ENCODE measurements around the gene ZNF862. TPM values are rescaled to one million over a fixed set of nuclear protein-coding genes. Genes with fewer than 3 reads are reported as not detected.

ZNF862 gene
- polyA plus RNA-seq, 1 of the 3 experiments (the other 2 are of a cell fraction): 17.3 TPM

DNA sequence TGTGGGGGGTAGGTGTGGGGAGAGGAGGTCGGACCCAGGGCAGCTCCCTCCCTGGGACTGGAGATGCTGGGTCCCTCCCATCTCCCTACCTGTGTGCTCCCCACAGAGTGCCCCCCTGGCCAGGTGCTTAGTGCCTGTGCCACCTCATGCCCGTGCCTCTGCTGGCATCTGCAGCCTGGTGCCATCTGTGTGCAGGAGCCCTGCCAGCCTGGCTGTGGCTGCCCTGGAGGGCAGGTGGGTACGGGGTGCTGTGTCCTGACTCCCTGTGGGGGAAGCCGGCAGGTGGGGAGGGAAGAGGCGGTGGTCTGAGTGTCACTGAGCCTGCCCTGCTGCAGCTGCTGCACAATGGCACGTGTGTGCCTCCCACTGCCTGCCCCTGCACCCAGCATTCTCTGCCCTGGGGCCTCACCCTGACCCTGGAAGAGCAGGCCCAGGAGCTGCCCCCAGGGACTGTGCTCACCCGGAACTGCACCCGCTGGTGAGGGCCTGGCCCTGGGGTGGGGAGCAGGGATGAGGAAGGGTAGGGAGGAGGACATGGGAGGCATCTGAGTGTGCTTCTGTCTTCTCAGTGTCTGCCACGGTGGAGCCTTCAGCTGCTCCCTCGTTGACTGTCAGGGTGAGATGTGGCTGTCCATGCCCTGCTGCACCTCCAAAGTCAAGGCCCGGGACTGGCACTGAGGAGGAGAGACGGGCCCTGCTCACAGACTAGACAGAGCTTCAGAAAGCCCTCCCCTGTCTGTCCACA is 11.7 kb upstream of the ZNF862 start:
- ChIA-PET CTCF (interaction anchor here (0.6 to 2.9 kb wide), 5 partner anchors 11 to 542 kb away, joined by 3 to 16 read pairs (median 3); partner anchors contain the start of gene ZNF862), POLR2A (no interaction called here)
- Histone ChIP-seq H3K9me2 (no peaks in the 10 kb centered on the region), H3K4me1 (ENCODE audit: control insufficient read depth in 1 of 2, insufficient read depth in 2 of 2, low read depth in 1 of 2, low read length in 1 of 2) (peaks cover 0 to 2% of the 10 kb centered on the region in 2 experiments; a peak in 1 of 4 replicates), H3K9ac (no peak overlapping the region), H3K27me3 (ENCODE audit: insufficient read depth) (peaks cover 18% of the 10 kb centered on the region), H3K4me3 (ENCODE audit: low read depth in 2 of 2, low read length in 1 of 2) (no peak overlapping the region), H3F3A (replicated peaks; ENCODE audit: insufficient read depth) (no peaks in the 10 kb centered on the region), H3K27ac (ENCODE audit: low read depth in 2 of 2, low read length in 1 of 2) (no peak overlapping the region), H3K36me3 (replicated peaks in 1 of 2; ENCODE audit: control insufficient read depth in 1 of 2, insufficient read depth in 2 of 2, low read length in 1 of 2) (no peaks in the 10 kb centered on the region), H3K9me3 (no peaks in the 10 kb centered on the region), H4K20me1 (ENCODE audit: insufficient read depth) (no peaks in the 10 kb centered on the region), H2AFZ (ENCODE audit: low read depth) (no peak overlapping the region), H3K79me2 (ENCODE audit: insufficient read depth) (no peaks in the 10 kb centered on the region), H3K4me2 (no peak overlapping the region)
- peak; percentile 41 for DNase-seq
- 45% methylated on average over 9 of the region's 12 CpGs for WGBS (ENCODE audit: low lambda C conversion rate)
- no peak for TF ChIP-seq RFX5 (IDR thresholded peaks at IDR 0.05; ENCODE audit: low read length)
- TF ChIP-seq JUND (IDR thresholded peaks at IDR 0.05): no peak
- no peak for TF ChIP-seq EP300 (IDR thresholded peaks at IDR 0.05; ENCODE audit: borderline replicate concordance in 1 of 2, low read depth in 1 of 2, low read length in 1 of 2)

DNA sequence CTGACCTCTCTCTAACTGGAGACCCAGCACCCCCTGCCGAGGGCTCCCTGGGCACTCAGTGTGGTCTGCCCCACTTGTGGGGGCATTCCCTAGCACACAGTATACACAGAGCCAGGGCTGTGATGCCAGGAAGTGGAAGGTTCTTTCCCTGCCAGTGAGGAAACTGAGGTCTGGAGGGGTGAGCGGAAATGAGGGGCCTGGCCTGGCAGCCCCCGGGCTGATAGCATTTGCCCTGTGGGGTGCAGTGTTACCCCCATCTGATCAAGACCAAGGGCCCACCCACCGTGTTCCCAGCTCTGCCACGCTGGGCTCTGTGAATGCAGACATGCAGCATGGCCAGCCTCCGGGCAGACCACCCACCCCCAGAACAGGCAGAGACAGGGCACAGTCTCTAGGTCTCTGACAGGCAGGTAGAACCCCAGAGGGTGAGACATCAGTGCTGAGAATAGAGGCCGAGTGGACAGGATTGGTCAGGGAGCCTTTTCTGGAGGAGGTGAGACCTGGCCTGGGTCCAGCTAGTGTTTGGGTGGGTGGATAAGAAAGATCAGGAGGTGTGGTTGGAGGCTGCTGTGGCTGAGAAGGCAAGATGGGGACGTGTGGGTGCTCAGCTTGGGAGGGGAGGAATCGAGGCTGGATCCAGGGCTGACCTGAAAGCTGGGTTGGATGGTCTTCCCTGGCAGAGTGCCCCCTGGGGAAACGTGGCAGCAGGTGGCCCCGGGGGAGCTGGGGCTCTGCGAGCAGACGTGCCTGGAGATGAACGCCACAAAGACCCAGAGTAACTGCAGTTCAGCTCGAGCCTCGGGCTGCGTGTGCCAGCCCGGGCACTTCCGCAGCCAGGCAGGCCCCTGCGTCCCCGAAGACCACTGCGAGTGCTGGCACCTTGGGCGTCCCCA is 10.8 kb upstream of the ZNF862 start:
- H3K4me3 ChIP-seq (ENCODE audit: low read depth in 2 of 2, low read length in 1 of 2): no peak overlapping the region
- H3K4me1 ChIP-seq (ENCODE audit: control insufficient read depth in 1 of 2, insufficient read depth in 2 of 2, low read depth in 1 of 2, low read length in 1 of 2): peaks cover 0 to 2% of the 10 kb centered on the region in 2 experiments; a peak in 1 of 4 replicates
- ChIA-PET POLR2A (interaction anchor here (0.8 kb wide), 1 partner anchor 12 kb away, joined by 4 read pairs; no protein-coding TSS in a partner anchor), CTCF (interaction anchor here (0.6 to 2.9 kb wide), 3 partner anchors 11 to 542 kb away, joined by 3 to 16 read pairs (median 3); no protein-coding TSS in a partner anchor)
- no peaks in the 10 kb centered on the region for H3K9me3 ChIP-seq
- H3K4me2 ChIP-seq: no peak overlapping the region
- peak; percentile 57 for DNase-seq
- no peaks in the 10 kb centered on the region for H3K9me2 ChIP-seq
- no peak overlapping the region for H3K27ac ChIP-seq (ENCODE audit: low read depth in 2 of 2, low read length in 1 of 2)
- H2AFZ ChIP-seq (ENCODE audit: low read depth): no peak overlapping the region
- no peaks in the 10 kb centered on the region for H3K79me2 ChIP-seq (ENCODE audit: insufficient read depth)
- no peaks in the 10 kb centered on the region for H4K20me1 ChIP-seq (ENCODE audit: insufficient read depth)
- H3F3A ChIP-seq (replicated peaks; ENCODE audit: insufficient read depth): no peaks in the 10 kb centered on the region
- 50% methylated on average over 12 of the region's 23 CpGs for WGBS (ENCODE audit: low lambda C conversion rate)
- H3K9ac ChIP-seq: no peak overlapping the region
- peaks cover 24% of the 10 kb centered on the region for H3K27me3 ChIP-seq (ENCODE audit: insufficient read depth)
- TF ChIP-seq MXI1 (IDR thresholded peaks at IDR 0.05; ENCODE audit: low read depth, low read length) (no peak), TAF1 (IDR thresholded peaks at IDR 0.05; ENCODE audit: borderline replicate concordance, low read depth, low read length) (no peak), EZH2phosphoT487 (IDR thresholded peaks at IDR 0.05; ENCODE audit: borderline replicate concordance, low read depth) (no peak), FOXJ3 (CRISPR knock-in tag; IDR thresholded peaks at IDR 0.05) (no peak), POLR2AphosphoS5 (IDR thresholded peaks at IDR 0.05; ENCODE audit: low read depth, low read length) (no peak), RFX5 (IDR thresholded peaks at IDR 0.05; ENCODE audit: low read length) (no peak), RCOR1 (IDR thresholded peaks at IDR 0.05; ENCODE audit: low read length) (no peak), YY1 (IDR thresholded peaks at IDR 0.05; ENCODE audit: low read depth) (no peak), TCF12 (IDR thresholded peaks at IDR 0.05) (no peak)
- TF ChIP-seq, protein P1, sequence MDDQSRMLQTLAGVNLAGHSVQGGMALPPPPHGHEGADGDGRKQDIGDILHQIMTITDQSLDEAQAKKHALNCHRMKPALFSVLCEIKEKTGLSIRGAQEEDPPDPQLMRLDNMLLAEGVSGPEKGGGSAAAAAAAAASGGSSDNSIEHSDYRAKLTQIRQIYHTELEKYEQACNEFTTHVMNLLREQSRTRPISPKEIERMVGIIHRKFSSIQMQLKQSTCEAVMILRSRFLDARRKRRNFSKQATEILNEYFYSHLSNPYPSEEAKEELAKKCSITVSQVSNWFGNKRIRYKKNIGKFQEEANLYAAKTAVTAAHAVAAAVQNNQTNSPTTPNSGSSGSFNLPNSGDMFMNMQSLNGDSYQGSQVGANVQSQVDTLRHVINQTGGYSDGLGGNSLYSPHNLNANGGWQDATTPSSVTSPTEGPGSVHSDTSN (IDR thresholded peaks at IDR 0.05): no peak
- no peaks in the 10 kb centered on the region for H3K36me3 ChIP-seq (replicated peaks in 1 of 2; ENCODE audit: control insufficient read depth in 1 of 2, insufficient read depth in 2 of 2, low read length in 1 of 2)
